Neutrophil (primary cell): ENCODE data around the gene HBA2.
"Not testable (repeated sequence)": the region's sequence is repeated elsewhere in the genome, so short reads cannot be mapped to it uniquely, and the experiment has no call there.

ENCODE experiments used
- H3K27ac ChIP-seq: fragments of 200-600 bp; sonication (generic); 2 replicates; pipeline ENCODE4 v1.5.1; 2016; ENCODE audit warnings: mild to moderate bottlenecking, moderate library complexity
- H3K27me3 ChIP-seq: fragments of 200-600 bp; sonication (generic); 2 replicates; pipeline ENCODE4 v1.6.0; 2016; ENCODE audit warnings: mild to moderate bottlenecking
- H3K36me3 ChIP-seq: fragments of 200-600 bp; sonication (generic); 2 replicates; pipeline ENCODE4 v1.5.1; 2017
- H3K4me1 ChIP-seq, 2 experiments: fragments of 200-600 bp in 1 of 2; sonication (generic) in 1 of 2; 1 replicate in 1 of 2; 2 replicates in 1 of 2; pipeline versions ENCODE4 v1.5.1 to v1.6.1; 2013 to 2016; ENCODE audit warnings: low read depth in 1 of 2, low read length in 1 of 2, mild to moderate bottlenecking in 1 of 2, moderate library complexity in 1 of 2; ENCODE audit not compliant: control insufficient read depth in 1 of 2, insufficient read depth in 1 of 2
- H3K4me3 ChIP-seq, 2 experiments: fragments of 200-600 bp in 1 of 2; sonication (generic) in 1 of 2; 1 replicate in 1 of 2; 2 replicates in 1 of 2; pipeline ENCODE4 v1.5.1; 2013 to 2016; ENCODE audit warnings: low read depth in 1 of 2, low read length in 1 of 2, mild to moderate bottlenecking in 1 of 2, moderate library complexity in 1 of 2
- H3K9me3 ChIP-seq: fragments of 200-600 bp; sonication (generic); 2 replicates; pipeline ENCODE4 v1.5.1; 2016
- TF ChIP-seq, protein P1 (sequence below): fragments of 200-600 bp; sonication (generic); IDR thresholded peaks from 2 replicates; pipeline ENCODE4 v1.5.1; 2016; ENCODE audit warnings: antibody characterized with exemption

Gene HBA2

DNA sequence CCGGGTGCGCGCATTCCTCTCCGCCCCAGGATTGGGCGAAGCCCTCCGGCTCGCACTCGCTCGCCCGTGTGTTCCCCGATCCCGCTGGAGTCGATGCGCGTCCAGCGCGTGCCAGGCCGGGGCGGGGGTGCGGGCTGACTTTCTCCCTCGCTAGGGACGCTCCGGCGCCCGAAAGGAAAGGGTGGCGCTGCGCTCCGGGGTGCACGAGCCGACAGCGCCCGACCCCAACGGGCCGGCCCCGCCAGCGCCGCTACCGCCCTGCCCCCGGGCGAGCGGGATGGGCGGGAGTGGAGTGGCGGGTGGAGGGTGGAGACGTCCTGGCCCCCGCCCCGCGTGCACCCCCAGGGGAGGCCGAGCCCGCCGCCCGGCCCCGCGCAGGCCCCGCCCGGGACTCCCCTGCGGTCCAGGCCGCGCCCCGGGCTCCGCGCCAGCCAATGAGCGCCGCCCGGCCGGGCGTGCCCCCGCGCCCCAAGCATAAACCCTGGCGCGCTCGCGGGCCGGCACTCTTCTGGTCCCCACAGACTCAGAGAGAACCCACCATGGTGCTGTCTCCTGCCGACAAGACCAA is at the start of gene HBA2:
Gene HBA2 (plus strand): TSS at position 503 of the 568 bp plus-strand sequence. CDS start 37 bp downstream, at position 540.
- H3K9me3 ChIP-seq, H3K4me3 ChIP-seq, H3K27ac ChIP-seq, H3K36me3 ChIP-seq, H3K4me1 ChIP-seq: not testable (repeated sequence)
- H3K27me3 ChIP-seq, result peaks cover 89% of the 10 kb centered on the region

DNA sequence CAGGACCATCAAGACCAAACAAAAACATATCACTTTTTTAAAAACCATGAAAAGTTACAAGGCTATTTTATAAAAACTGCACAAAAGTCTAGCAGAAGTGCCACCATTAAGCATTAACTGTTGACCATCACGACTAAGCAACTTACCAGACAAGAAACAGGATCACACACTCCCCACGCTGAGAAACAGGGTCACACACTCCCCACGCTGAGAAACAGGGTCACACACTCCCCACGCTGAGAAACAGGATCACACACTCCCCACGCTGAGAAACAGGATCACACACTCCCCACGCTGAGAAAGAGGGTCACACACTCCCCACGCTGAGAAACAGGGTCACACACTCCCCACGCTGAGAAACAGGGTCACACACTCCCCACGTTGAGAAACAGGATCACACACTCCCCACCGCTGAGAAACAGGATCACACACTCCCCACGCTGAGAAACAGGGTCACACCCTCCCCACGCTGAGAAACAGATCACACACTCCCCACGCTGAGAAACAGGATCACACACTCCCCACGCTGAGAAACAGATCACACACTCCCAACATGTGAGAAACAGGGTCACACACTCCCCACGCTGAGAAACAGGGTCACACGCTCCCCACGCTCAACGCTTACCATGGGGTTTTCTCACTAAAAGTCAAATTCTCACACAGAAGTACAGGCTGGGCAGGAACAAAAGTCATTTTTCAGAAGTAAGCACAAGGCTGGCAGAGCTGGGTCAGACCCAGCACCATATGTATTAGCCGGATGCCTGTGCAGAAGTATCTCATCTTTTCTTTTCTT is 48.9 kb upstream of the HBA2 start:
- not testable (repeated sequence) for H3K36me3 ChIP-seq, H3K27me3 ChIP-seq, H3K9me3 ChIP-seq, H3K4me3 ChIP-seq, H3K4me1 ChIP-seq, H3K27ac ChIP-seq

DNA sequence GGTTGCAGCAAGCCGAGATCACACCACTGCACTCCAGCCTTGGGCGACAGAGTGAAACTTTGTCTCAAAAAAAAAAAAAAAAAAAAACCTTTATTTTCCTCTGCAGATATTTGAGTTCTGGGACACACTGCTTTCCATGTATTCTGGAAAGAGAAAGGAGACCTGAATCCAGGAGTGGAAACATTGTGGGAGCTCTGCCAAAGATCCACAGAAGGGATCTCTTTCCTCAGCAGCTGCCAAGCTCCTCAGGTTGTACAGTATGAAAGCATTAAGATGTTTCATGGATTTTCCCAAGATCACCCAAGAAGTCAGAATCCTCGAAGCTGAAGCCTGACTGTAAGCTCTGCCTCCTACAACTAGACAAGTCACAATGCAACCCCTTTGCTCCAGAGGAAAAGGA is 47.7 kb upstream of the HBA2 start:
- TF ChIP-seq, protein P1, sequence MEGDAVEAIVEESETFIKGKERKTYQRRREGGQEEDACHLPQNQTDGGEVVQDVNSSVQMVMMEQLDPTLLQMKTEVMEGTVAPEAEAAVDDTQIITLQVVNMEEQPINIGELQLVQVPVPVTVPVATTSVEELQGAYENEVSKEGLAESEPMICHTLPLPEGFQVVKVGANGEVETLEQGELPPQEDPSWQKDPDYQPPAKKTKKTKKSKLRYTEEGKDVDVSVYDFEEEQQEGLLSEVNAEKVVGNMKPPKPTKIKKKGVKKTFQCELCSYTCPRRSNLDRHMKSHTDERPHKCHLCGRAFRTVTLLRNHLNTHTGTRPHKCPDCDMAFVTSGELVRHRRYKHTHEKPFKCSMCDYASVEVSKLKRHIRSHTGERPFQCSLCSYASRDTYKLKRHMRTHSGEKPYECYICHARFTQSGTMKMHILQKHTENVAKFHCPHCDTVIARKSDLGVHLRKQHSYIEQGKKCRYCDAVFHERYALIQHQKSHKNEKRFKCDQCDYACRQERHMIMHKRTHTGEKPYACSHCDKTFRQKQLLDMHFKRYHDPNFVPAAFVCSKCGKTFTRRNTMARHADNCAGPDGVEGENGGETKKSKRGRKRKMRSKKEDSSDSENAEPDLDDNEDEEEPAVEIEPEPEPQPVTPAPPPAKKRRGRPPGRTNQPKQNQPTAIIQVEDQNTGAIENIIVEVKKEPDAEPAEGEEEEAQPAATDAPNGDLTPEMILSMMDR, result no peak
- H3K4me3 ChIP-seq, result no peak overlapping the region
- no peak overlapping the region for H3K27ac ChIP-seq
- H3K4me1 ChIP-seq, result no peaks in the 10 kb centered on the region
- no peaks in the 10 kb centered on the region for H3K27me3 ChIP-seq
- no peaks in the 10 kb centered on the region for H3K9me3 ChIP-seq
- H3K36me3 ChIP-seq, result peaks cover 5% of the 10 kb centered on the region

DNA sequence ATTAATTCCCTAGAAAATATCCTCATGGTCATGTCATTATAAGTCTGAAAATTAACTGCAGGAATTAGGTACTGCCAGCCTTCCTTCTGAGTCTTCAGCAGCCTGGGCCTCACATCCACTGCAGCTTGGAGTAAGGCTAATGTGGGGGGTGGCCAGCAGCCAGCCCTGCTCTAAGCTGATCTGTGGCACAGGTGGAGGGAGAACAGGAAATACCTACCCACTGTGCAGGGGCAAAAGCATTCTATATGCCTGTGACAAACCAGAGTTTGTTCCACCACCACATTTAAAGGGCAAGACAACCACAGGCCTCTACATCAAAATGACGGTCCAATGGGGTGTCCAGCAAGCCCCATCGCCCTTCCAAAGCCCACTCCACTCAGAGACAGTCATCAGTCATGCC is 43.6 kb upstream of the HBA2 start:
- H3K36me3 ChIP-seq, result no peaks in the 10 kb centered on the region
- H3K27me3 ChIP-seq, result no peaks in the 10 kb centered on the region
- H3K4me3 ChIP-seq, result no peak overlapping the region
- no peak overlapping the region for H3K27ac ChIP-seq
- TF ChIP-seq, protein P1, result no peak
- no peaks in the 10 kb centered on the region for H3K9me3 ChIP-seq
- no peaks in the 10 kb centered on the region for H3K4me1 ChIP-seq

DNA sequence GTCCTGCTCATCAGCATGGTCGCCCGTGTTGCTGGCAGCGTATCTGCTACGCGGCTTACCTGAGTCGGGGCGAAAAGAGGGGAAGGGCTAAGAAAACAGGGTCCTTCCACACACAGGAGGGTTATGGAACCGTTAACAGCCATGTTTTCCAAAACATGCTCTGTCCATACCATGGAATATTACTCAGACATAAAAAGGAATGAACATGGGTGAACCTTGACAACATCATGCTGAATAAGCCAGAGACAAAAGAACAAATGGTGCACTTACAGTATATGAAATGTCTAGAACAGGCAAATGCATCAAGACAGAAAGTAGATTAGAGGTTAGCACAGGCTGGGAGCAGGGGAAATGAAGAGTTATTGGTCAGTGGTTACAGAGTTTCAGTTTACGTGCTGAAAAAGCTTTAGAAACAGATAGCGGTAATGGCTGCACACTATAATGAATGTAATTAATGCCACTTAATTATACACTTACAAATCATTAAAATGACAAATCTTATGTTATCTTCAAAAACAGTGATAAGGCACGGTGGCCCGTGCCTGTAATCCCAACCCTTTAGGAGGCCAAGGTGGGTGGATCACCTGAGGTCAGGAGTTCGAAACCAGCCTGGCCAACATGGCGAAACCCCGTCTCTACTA is 42.0 kb upstream of the HBA2 start:
- Histone ChIP-seq H3K27me3 (no peaks in the 10 kb centered on the region), H3K9me3 (no peaks in the 10 kb centered on the region), H3K27ac (no peak overlapping the region), H3K36me3 (no peaks in the 10 kb centered on the region), H3K4me1 (no peaks in the 10 kb centered on the region), H3K4me3 (no peak overlapping the region)
- TF ChIP-seq, protein P1, result no peak

DNA sequence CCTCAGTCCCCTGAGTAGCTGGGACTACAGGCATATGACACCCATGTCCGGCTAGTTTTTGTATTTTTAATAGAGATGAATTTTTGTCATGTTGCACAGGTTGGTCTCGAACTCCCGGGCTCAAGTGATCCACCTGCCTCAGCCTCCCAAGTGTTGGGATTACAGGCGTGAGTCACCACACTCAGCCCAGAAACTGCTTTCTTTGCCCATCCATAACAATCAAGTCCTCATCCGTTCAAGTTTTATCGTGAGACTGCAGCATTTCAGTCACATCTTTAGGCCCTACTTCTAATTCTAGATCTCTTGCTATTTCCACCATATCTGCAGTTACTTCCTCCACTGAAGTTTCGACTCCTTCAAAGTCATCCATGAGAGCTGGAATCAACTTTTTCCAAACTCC is 40.6 kb upstream of the HBA2 start:
- H3K9me3 ChIP-seq, result no peaks in the 10 kb centered on the region
- no peaks in the 10 kb centered on the region for H3K4me1 ChIP-seq
- no peak overlapping the region for H3K27ac ChIP-seq
- no peaks in the 10 kb centered on the region for H3K27me3 ChIP-seq
- TF ChIP-seq, protein P1, result no peak
- H3K4me3 ChIP-seq, result no peak overlapping the region
- no peaks in the 10 kb centered on the region for H3K36me3 ChIP-seq
